Measurements from ENCODE around the gene DISC1.

DNA sequence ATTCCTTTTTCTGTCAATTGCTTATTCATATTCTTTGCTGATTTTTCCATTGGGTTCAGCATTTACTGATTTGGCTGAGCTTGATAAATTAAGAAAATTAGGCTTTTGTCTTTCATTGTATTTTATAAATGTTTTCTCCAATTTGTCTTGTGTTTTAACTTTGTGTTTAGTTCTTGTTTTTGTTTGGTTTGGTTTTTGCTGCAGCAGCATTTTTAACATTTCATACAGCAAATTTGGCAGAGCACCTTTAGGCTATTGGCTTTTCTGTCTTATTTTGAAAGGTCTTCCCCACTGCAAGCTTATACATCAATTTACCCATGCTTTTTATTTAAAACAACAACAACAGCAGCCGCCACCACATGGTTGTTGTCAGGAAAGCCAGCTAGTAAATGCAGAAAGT lies 33.8 kb upstream of the DISC1 start:
- TF ChIP-seq, protein P1, sequence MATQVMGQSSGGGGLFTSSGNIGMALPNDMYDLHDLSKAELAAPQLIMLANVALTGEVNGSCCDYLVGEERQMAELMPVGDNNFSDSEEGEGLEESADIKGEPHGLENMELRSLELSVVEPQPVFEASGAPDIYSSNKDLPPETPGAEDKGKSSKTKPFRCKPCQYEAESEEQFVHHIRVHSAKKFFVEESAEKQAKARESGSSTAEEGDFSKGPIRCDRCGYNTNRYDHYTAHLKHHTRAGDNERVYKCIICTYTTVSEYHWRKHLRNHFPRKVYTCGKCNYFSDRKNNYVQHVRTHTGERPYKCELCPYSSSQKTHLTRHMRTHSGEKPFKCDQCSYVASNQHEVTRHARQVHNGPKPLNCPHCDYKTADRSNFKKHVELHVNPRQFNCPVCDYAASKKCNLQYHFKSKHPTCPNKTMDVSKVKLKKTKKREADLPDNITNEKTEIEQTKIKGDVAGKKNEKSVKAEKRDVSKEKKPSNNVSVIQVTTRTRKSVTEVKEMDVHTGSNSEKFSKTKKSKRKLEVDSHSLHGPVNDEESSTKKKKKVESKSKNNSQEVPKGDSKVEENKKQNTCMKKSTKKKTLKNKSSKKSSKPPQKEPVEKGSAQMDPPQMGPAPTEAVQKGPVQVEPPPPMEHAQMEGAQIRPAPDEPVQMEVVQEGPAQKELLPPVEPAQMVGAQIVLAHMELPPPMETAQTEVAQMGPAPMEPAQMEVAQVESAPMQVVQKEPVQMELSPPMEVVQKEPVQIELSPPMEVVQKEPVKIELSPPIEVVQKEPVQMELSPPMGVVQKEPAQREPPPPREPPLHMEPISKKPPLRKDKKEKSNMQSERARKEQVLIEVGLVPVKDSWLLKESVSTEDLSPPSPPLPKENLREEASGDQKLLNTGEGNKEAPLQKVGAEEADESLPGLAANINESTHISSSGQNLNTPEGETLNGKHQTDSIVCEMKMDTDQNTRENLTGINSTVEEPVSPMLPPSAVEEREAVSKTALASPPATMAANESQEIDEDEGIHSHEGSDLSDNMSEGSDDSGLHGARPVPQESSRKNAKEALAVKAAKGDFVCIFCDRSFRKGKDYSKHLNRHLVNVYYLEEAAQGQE (IDR thresholded peaks at IDR 0.05; ENCODE audit: low read depth): no peak
- no peak for TF ChIP-seq CREB1 (IDR thresholded peaks at IDR 0.05; ENCODE audit: low read depth)
- TF ChIP-seq YY1 (IDR thresholded peaks at IDR 0.05; ENCODE audit: low read depth): no peak
- TF ChIP-seq, protein P2, sequence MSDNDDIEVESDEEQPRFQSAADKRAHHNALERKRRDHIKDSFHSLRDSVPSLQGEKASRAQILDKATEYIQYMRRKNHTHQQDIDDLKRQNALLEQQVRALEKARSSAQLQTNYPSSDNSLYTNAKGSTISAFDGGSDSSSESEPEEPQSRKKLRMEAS (IDR thresholded peaks at IDR 0.05): no peak
- TF ChIP-seq TAF1 (IDR thresholded peaks at IDR 0.05; ENCODE audit: low read depth): no peak

Data from Ishikawa (cell line).